ENCODE data around the gene KCTD5.
A peak's percentile ranks its signal among the peaks of the same experiment; 100 is the strongest.
"Not testable (repeated sequence)": the region's sequence is repeated elsewhere in the genome, so short reads cannot be mapped to it uniquely, and the experiment has no call there.

Gene KCTD5

GRCh38 chr16:2720719-2721633, 38.7 kb downstream of the KCTD5 start (continued):
- no peak for TF ChIP-seq TSHZ1 (tag by site-specific recombination; IDR thresholded peaks at IDR 0.05; ENCODE audit: borderline replicate concordance)
- TF ChIP-seq ZNF585B (tag by site-specific recombination; IDR thresholded peaks at IDR 0.05), result no peak
- TF ChIP-seq BCL11B (tag by site-specific recombination; IDR thresholded peaks at IDR 0.05; ENCODE audit: low read depth), result no peak
- 0 out of 2 replicates have a peak, but pooled peaks have one; percentile 8 for TF ChIP-seq ZNF843 (tag by site-specific recombination; IDR thresholded peaks at IDR 0.05)
- TF ChIP-seq ZNF639 (tag by site-specific recombination; IDR thresholded peaks at IDR 0.05), result no peak
- TF ChIP-seq ZNF544 (tag by site-specific recombination; IDR thresholded peaks at IDR 0.05), result no peak
- TF ChIP-seq GLIS1 (tag by site-specific recombination; IDR thresholded peaks at IDR 0.05), result peak; percentile 22; the same call in 1 of the 2 replicates
- TF ChIP-seq ZNF48 (tag by site-specific recombination; IDR thresholded peaks at IDR 0.05), result no peak
- TF ChIP-seq ZFP37 (tag by site-specific recombination; IDR thresholded peaks at IDR 0.05), result no peak
- no peak for TF ChIP-seq ZNF26 (tag by site-specific recombination; IDR thresholded peaks at IDR 0.05)
- TF ChIP-seq ZNF785 (tag by site-specific recombination; IDR thresholded peaks at IDR 0.05), result peak; percentile 87; the same call in 1 of the 2 replicates
- TF ChIP-seq GLI4 (tag by site-specific recombination; IDR thresholded peaks at IDR 0.05), result no peak
- TF ChIP-seq ZNF555 (tag by site-specific recombination; conservative IDR thresholded peaks at IDR 0.05), result no peak
- no peak for TF ChIP-seq ZNF521 (tag by site-specific recombination; IDR thresholded peaks at IDR 0.05)
- TF ChIP-seq RBAK (tag by site-specific recombination; IDR thresholded peaks at IDR 0.05), result no peak
- TF ChIP-seq FEZF1 (tag by site-specific recombination; IDR thresholded peaks at IDR 0.05), result no peak
- TF ChIP-seq ZNF701 (tag by site-specific recombination; IDR thresholded peaks at IDR 0.05), result no peak

GRCh38 chr16:2721634-2722173, 39.4 kb downstream of the KCTD5 start:
- H3K9me3 ChIP-seq (ENCODE audit: control insufficient read depth, insufficient read depth, low read depth, low read length); H3K36me3 ChIP-seq (ENCODE audit: control insufficient read depth in 2 of 2, insufficient read depth in 1 of 2, low read length in 2 of 2); H3K4me1 ChIP-seq (ENCODE audit: control insufficient read depth, insufficient read depth, low read length); POLR2A ChIA-PET: not testable (repeated sequence)
- 0 out of 2 replicates have a peak, but pooled peaks have one; percentile 13 for TF ChIP-seq ZNF335 (tag by site-specific recombination; conservative IDR thresholded peaks at IDR 0.05)
- TF ChIP-seq ZNF398 (tag by site-specific recombination; IDR thresholded peaks at IDR 0.05), result 0 out of 2 replicates have a peak, but pooled peaks have one; percentile 9
- TF ChIP-seq SP7 (tag by site-specific recombination; IDR thresholded peaks at IDR 0.05), result peak; percentile 37
- TF ChIP-seq ZFHX2 (tag by site-specific recombination; conservative IDR thresholded peaks at IDR 0.05), result peak; percentile 4; the same call in 1 of the 2 replicates
- CTCF ChIA-PET, result interaction anchor here (0.6 to 0.7 kb wide), 2 partner anchors 117 to 1427 kb away, joined by 3 to 4 read pairs; no protein-coding TSS in a partner anchor
- H3K27ac ChIP-seq (ENCODE audit: extremely low read depth, low read depth, low read length), result peak overlapping the region; percentile 37; the same call in 1 of the 2 replicates
- H3K4me3 ChIP-seq (ENCODE audit: low read depth, low read length), result peak overlapping the region; percentile 65
